Endothelial cell of umbilical vein (primary cell): Measurements from ENCODE around the gene HEXIM2. TPM values are rescaled to one million over a fixed set of nuclear protein-coding genes. Genes with fewer than 3 reads are reported as not detected.

Experiments used
- BruUV-seq: library from RNA; stranded (reverse); fragments of 400-500 nt; replicated peaks from 2 replicates; lab custom pipeline; 2021; lab: Mats Ljungman, UMichigan
- CTCF ChIA-PET: fragments of 300-600, 350-600 bp; sonication (Branson Sonifier 250); formaldehyde crosslinking; loops from one replicate; lab custom pipeline; 2021; ENCODE audit warnings: antibody characterized with exemption, inconsistent platforms; lab: Charles Lee
- POLR2A ChIA-PET: fragments of 300-600, 350-600 bp; sonication (Branson Sonifier 250); formaldehyde crosslinking; loops from one replicate; lab custom pipeline; 2021; ENCODE audit warnings: antibody characterized with exemption, inconsistent platforms; lab: Charles Lee
- DNase-seq: peaks from one replicate; pipeline ENCODE4 v3.0.0-alpha.2; 2011; ENCODE audit warnings: low read depth, low spot score
- FAIRE-seq: peaks from 2 replicates; lab custom pipeline; 2011; peaks lifted over from hg19 to GRCh38; lab: Jason Lieb, UNC
- H2AFZ ChIP-seq: 2 replicates; pipeline ENCODE4 v1.6.0; 2012; ENCODE audit warnings: low read depth, low read length, control low read depth, inconsistent platforms
- H3K27ac ChIP-seq: 2 replicates; pipeline ENCODE4 v1.5.1; 2011; ENCODE audit warnings: low read depth, mild to moderate bottlenecking, control low read depth, low read length, moderate library complexity; ENCODE audit not compliant: insufficient read depth
- H3K27me3 ChIP-seq, 2 experiments: 2 replicates each; pipeline versions ENCODE4 v1.6.0 to v1.6.1; 2011; ENCODE audit warnings: low read length in 2 of 2, mixed read lengths in 1 of 2; ENCODE audit not compliant: control insufficient read depth in 2 of 2, insufficient read depth in 2 of 2
- H3K36me3 ChIP-seq, 2 experiments: 2 replicates in 1 of 2; 3 replicates in 1 of 2; pipeline ENCODE4 v1.5.1; 2011; ENCODE audit warnings: low read length in 2 of 2, mild to moderate bottlenecking in 1 of 2, moderate library complexity in 1 of 2; ENCODE audit not compliant: control insufficient read depth in 2 of 2, insufficient read depth in 2 of 2; ENCODE audit errors: extremely low read depth in 1 of 2
- H3K4me1 ChIP-seq: 3 replicates; pipeline ENCODE4 v1.5.1; 2011; ENCODE audit warnings: mild to moderate bottlenecking, low read length; ENCODE audit not compliant: control insufficient read depth, insufficient read depth; ENCODE audit errors: extremely low read depth
- H3K4me2 ChIP-seq: 2 replicates; pipeline ENCODE4 v1.6.1; 2011; ENCODE audit warnings: low read length, control low read depth, mixed read lengths; ENCODE audit not compliant: insufficient read depth
- H3K4me3 ChIP-seq, 3 experiments: fragments of 200-600 bp in 1 of 3; sonication (generic), shearing (Covaris generic) in 1 of 3; replicated peaks in 1 of 3; 2 replicates each; pipeline ENCODE4 v1.5.1; 2011 to 2016; ENCODE audit warnings: control low read depth in 3 of 3, low read length in 3 of 3, mild to moderate bottlenecking in 2 of 3, inconsistent platforms in 1 of 3, low read depth in 1 of 3, moderate library complexity in 1 of 3; ENCODE audit not compliant: insufficient read depth in 1 of 3
- H3K79me2 ChIP-seq: 2 replicates; pipeline ENCODE4 v1.6.0; 2012; ENCODE audit warnings: low read length, inconsistent platforms; ENCODE audit not compliant: control insufficient read depth, insufficient read depth
- H3K9ac ChIP-seq: replicated peaks from 2 replicates; pipeline ENCODE3; 2011; ENCODE audit warnings: low read length, control low read depth; ENCODE audit not compliant: insufficient read depth; ENCODE audit errors: extremely low read depth
- H3K9me1 ChIP-seq: replicated peaks from 3 replicates; pipeline ENCODE4 v1.6.0; 2011; ENCODE audit warnings: mild to moderate bottlenecking, low read length; ENCODE audit not compliant: control insufficient read depth, insufficient read depth; ENCODE audit errors: extremely low read depth
- H3K9me3 ChIP-seq: replicated peaks from 2 replicates; pipeline ENCODE4 v1.5.1; 2012; ENCODE audit warnings: low read length, inconsistent platforms; ENCODE audit not compliant: control insufficient read depth, insufficient read depth
- H4K20me1 ChIP-seq: replicated peaks from 2 replicates; pipeline ENCODE3; 2011; ENCODE audit warnings: mild to moderate bottlenecking, low read length; ENCODE audit not compliant: control insufficient read depth, insufficient read depth; ENCODE audit errors: extremely low read depth
- EZH2 ChIP-seq: IDR thresholded peaks from 2 replicates; pipeline ENCODE4 v1.6.1; 2012; ENCODE audit warnings: borderline replicate concordance, low read depth, mild to moderate bottlenecking, moderate library complexity, low read length, inconsistent platforms; ENCODE audit not compliant: severe bottlenecking
- FOS ChIP-seq: IDR thresholded peaks from 2 replicates; pipeline ENCODE4 v1.6.1; 2011; ENCODE audit warnings: mild to moderate bottlenecking, low read length, moderate library complexity, borderline replicate concordance; ENCODE audit not compliant: insufficient read depth
- GATA2 ChIP-seq: IDR thresholded peaks from 2 replicates; pipeline ENCODE4 v1.7.0; 2011; ENCODE audit warnings: low read depth, mild to moderate bottlenecking, moderate library complexity, mixed read lengths, low read length; ENCODE audit not compliant: insufficient read length, insufficient read depth
- JUN ChIP-seq: IDR thresholded peaks from 2 replicates; pipeline ENCODE4 v1.6.1; 2011; ENCODE audit warnings: borderline replicate concordance, low read depth; ENCODE audit not compliant: insufficient read length, insufficient read depth
- MYC ChIP-seq: IDR thresholded peaks from one replicate; pipeline ENCODE4 v1.6.1; 2011; ENCODE audit warnings: mild to moderate bottlenecking, low read depth, low read length
- POLR2A ChIP-seq: IDR thresholded peaks from 2 replicates; pipeline ENCODE4 v1.6.1; 2012; ENCODE audit warnings: low read depth, mild to moderate bottlenecking, control low read depth, low read length
- POLR2AphosphoS5 ChIP-seq: IDR thresholded peaks from 2 replicates; pipeline ENCODE4 v1.6.1; 2012; ENCODE audit warnings: low read depth, mild to moderate bottlenecking, control low read depth, low read length, moderate library complexity; ENCODE audit not compliant: insufficient read depth
- dilution Hi-C: fragments of 300-500 bp; cut with MboI; formaldehyde crosslinking; loops from one replicate; pipeline ENCODE4 v1.15.0; 2019; ENCODE audit warnings: low sequenced_read_pairs; ENCODE audit not compliant: extremely low pct_ligation_motif_present
- intact Hi-C: fragments of 100-400 bp; cut with micrococcal nuclease; formaldehyde crosslinking; loops from one replicate; pipeline ENCODE4 v1.10.0; 2022
- polyA plus RNA-seq, 4 experiments: library from polyadenylated mRNA; depleted of rRNA in 3 of 4; stranded (reverse) in 3 of 4; unstranded in 1 of 4; fragments of >200 nt; gene quantifications; 2 replicates each; pipeline versions ENCODE4 v1.2.1 to v1.2.3, GENCODE V29; 2011 to 2012; ENCODE audit warnings: missing spikeins in 1 of 4
- total RNA-seq: library from RNA; stranded (reverse); gene quantifications from 2 replicates; pipeline ENCODE4 v1.2.3, GENCODE V29; 2021
- TF ChIP-seq, protein P1 (sequence below), 2 donors: IDR thresholded peaks; 1 replicate in 1 of 2; 2 replicates in 1 of 2; pipeline ENCODE4 v1.5.1; 2011; ENCODE audit warnings: low read length in 2 of 2, mild to moderate bottlenecking in 2 of 2, moderate library complexity in 2 of 2, control low read depth in 1 of 2, inconsistent platforms in 1 of 2, low read depth in 1 of 2; ENCODE audit not compliant: insufficient read depth in 1 of 2; ENCODE audit errors: extremely low read depth in 1 of 2
- TF ChIP-seq, protein P2 (sequence below): IDR thresholded peaks from 2 replicates; pipeline ENCODE4 v1.6.1; 2011; ENCODE audit not compliant: insufficient read depth, insufficient read length

The HEXIM2 gene
- total and polyA plus RNA-seq, 2 donors (not counting 3 experiments of a cell fraction or from before 2014, with no cell fraction given) = 2.9 to 3.8 TPM

DNA sequence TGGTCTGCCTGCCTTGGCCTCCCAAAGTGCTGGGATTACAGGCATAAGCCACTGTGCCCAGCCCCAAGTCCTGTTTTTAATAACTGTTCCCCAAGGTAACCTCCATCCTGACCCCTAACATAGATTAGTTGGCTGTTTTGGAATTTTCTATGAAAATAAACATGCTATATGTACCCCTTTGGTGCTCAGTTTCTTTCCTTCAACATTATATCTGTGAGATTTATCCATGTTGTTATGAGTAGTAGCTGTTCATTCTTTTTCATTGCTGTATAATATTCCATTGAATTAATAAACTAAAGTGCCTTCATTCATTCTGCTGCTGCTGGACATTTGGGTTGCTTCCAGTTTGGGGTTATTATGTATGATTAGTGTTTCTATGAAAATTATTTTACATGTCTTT lies 33.7 kb downstream of the HEXIM2 start:
- Histone ChIP-seq H3K9ac (no peak overlapping the region), H3K4me3 (no peak overlapping the region), H2AFZ (no peak overlapping the region), H3K4me2 (no peak overlapping the region), H3K9me1 (no peaks in the 10 kb centered on the region), H3K79me2 (no peaks in the 10 kb centered on the region), H3K4me1 (peaks cover 2% of the 10 kb centered on the region), H3K9me3 (no peaks in the 10 kb centered on the region), H3K27me3 (no peaks in the 10 kb centered on the region), H3K27ac (no peak overlapping the region), H3K36me3 (no peaks in the 10 kb centered on the region), H4K20me1 (no peaks in the 10 kb centered on the region)
- FAIRE-seq (no peak), DNase-seq (no peak)
- intact Hi-C loops = no loop called here
- BruUV-seq = no TSS peak
- ChIA-PET POLR2A (no interaction called here), CTCF (interaction anchor here (1.3 to 10.5 kb wide), 3 partner anchors 45 to 62 kb away, joined by 5 to 476 read pairs (median 33); partner anchors contain the start of genes ACBD4, HEXIM1 and PLCD3)
- TF ChIP-seq MYC (no peak), JUN (no peak)
- dilution Hi-C loops = no loop called here

DNA sequence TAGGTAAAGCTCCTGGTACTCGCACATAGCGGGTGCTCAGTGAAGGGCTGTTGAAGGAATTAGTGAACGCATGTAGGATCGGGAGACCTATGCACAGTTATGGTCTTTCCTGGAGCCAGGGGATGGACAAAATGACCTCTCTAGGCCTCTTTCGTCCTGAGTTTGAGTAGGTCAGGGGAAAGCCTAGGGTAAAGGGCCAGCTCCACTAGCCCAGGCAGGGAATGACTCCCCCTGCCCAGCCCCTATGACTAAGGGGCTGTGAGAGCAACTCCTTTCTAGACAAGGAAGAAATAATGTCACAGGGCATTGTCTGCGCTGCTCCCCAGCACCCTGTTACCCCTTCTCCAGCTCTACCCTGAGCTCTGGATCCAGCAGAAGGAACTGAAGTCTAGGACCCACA lies 35.4 kb downstream of the HEXIM2 start:
- FAIRE-seq (no peak), DNase-seq (no peak)
- dilution Hi-C loops = no loop called here
- peaks cover 2% of the 10 kb centered on the region for H3K4me1 ChIP-seq
- intact Hi-C loops = loop anchor here (1.0 kb wide), 1 partner anchor 62 kb away; the partner anchor contains the start of gene ACBD4
- CTCF ChIA-PET = interaction anchor here (0.6 to 10.5 kb wide), 28 partner anchors 8 to 420 kb away, joined by 3 to 476 read pairs (median 6); partner anchors contain the start of genes ACBD4, HEXIM1, HEXIM2 and PLCD3
- H3K4me2 ChIP-seq = no peak overlapping the region
- POLR2A ChIA-PET = interaction anchor here (1.3 to 3.1 kb wide), 3 partner anchors 36 to 62 kb away, joined by 6 to 67 read pairs (median 8); partner anchors contain the start of genes ACBD4, HEXIM1 and HEXIM2
- H2AFZ ChIP-seq = peak overlapping the region; percentile 82
- no TSS peak for BruUV-seq
- TF ChIP-seq, protein P1, sequence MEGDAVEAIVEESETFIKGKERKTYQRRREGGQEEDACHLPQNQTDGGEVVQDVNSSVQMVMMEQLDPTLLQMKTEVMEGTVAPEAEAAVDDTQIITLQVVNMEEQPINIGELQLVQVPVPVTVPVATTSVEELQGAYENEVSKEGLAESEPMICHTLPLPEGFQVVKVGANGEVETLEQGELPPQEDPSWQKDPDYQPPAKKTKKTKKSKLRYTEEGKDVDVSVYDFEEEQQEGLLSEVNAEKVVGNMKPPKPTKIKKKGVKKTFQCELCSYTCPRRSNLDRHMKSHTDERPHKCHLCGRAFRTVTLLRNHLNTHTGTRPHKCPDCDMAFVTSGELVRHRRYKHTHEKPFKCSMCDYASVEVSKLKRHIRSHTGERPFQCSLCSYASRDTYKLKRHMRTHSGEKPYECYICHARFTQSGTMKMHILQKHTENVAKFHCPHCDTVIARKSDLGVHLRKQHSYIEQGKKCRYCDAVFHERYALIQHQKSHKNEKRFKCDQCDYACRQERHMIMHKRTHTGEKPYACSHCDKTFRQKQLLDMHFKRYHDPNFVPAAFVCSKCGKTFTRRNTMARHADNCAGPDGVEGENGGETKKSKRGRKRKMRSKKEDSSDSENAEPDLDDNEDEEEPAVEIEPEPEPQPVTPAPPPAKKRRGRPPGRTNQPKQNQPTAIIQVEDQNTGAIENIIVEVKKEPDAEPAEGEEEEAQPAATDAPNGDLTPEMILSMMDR (IDR thresholded peaks at IDR 0.05; ENCODE audit: extremely low read depth in 1 of 2, insufficient read depth in 1 of 2, low read depth in 1 of 2, low read length in 2 of 2) = no peak
- no peak for TF ChIP-seq MYC
- TF ChIP-seq EZH2 = no peak
- TF ChIP-seq POLR2AphosphoS5 = no peak
- no peak for TF ChIP-seq FOS
- no peak for TF ChIP-seq GATA2
- TF ChIP-seq JUN = no peak
- no peak for TF ChIP-seq POLR2A
- TF ChIP-seq, protein P2, sequence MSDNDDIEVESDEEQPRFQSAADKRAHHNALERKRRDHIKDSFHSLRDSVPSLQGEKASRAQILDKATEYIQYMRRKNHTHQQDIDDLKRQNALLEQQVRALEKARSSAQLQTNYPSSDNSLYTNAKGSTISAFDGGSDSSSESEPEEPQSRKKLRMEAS = no peak
- no peaks in the 10 kb centered on the region for H4K20me1 ChIP-seq
- no peaks in the 10 kb centered on the region for H3K9me1 ChIP-seq
- H3K27ac ChIP-seq = no peak overlapping the region
- H3K9me3 ChIP-seq = no peaks in the 10 kb centered on the region
- H3K79me2 ChIP-seq = no peaks in the 10 kb centered on the region
- no peak overlapping the region for H3K9ac ChIP-seq
- no peak overlapping the region for H3K4me3 ChIP-seq
- no peaks in the 10 kb centered on the region for H3K36me3 ChIP-seq
- H3K27me3 ChIP-seq = no peaks in the 10 kb centered on the region
